Keratinocyte (primary cell): ENCODE data around the gene VAMP1. TPM values are rescaled to one million over a fixed set of nuclear protein-coding genes. Genes with fewer than 3 reads are reported as not detected.
"Not testable (repeated sequence)": the region's sequence is repeated elsewhere in the genome, so short reads cannot be mapped to it uniquely, and the experiment has no call there.

ENCODE experiments used
- DNase-seq: peaks from one replicate; pipeline ENCODE4 v3.0.0-alpha.2; 2011; ENCODE audit warnings: low read depth, missing footprints, low spot score
- FAIRE-seq: peaks from 2 replicates; lab custom pipeline; 2011; peaks lifted over from hg19 to GRCh38; lab: Jason Lieb, UNC
- H2AFZ ChIP-seq: 2 replicates; pipeline ENCODE4 v1.6.0; 2012; ENCODE audit warnings: low read length, control low read depth, inconsistent platforms; ENCODE audit not compliant: control insufficient read depth
- H3K27ac ChIP-seq: 2 replicates; pipeline ENCODE4 v1.5.1; 2011; ENCODE audit warnings: low read length; ENCODE audit not compliant: control insufficient read depth, insufficient read depth
- H3K27me3 ChIP-seq: 3 replicates; pipeline ENCODE4 v1.6.0; 2011; ENCODE audit warnings: low read length; ENCODE audit not compliant: control insufficient read depth, insufficient read depth; ENCODE audit errors: extremely low read depth
- H3K36me3 ChIP-seq, 2 experiments: 2 replicates in 1 of 2; 3 replicates in 1 of 2; pipeline ENCODE4 v1.5.1; 2011; ENCODE audit warnings: low read length in 2 of 2, mild to moderate bottlenecking in 1 of 2; ENCODE audit not compliant: control insufficient read depth in 2 of 2, insufficient read depth in 2 of 2; ENCODE audit errors: extremely low read depth in 1 of 2
- H3K4me1 ChIP-seq: 3 replicates; pipeline ENCODE4 v1.5.1; 2011; ENCODE audit warnings: low read length; ENCODE audit not compliant: control insufficient read depth, insufficient read depth; ENCODE audit errors: extremely low read depth
- H3K4me2 ChIP-seq: 3 replicates; pipeline ENCODE4 v1.6.0; 2011; ENCODE audit warnings: low read depth, low read length; ENCODE audit not compliant: control insufficient read depth, insufficient read depth; ENCODE audit errors: extremely low read depth
- H3K4me3 ChIP-seq, 3 experiments: fragments of 200-600 bp in 1 of 3; sonication (generic) in 1 of 3; 2 replicates in 2 of 3; 3 replicates in 1 of 3; pipeline ENCODE4 v1.5.1; 2011 to 2016; ENCODE audit warnings: low read length in 3 of 3, mild to moderate bottlenecking in 3 of 3, control low read depth in 2 of 3, inconsistent platforms in 1 of 3, low read depth in 1 of 3, mixed read lengths in 1 of 3, mixed run types in 1 of 3, moderate library complexity in 1 of 3; ENCODE audit not compliant: control insufficient read depth in 2 of 3, insufficient read depth in 2 of 3; ENCODE audit errors: extremely low read depth in 1 of 3
- H3K79me2 ChIP-seq: 2 replicates; pipeline ENCODE4 v1.6.0; 2012; ENCODE audit warnings: low read length; ENCODE audit not compliant: control insufficient read depth, insufficient read depth
- H3K9ac ChIP-seq: 3 replicates; pipeline ENCODE4 v1.6.0; 2011; ENCODE audit warnings: low read length; ENCODE audit not compliant: control insufficient read depth, insufficient read depth; ENCODE audit errors: extremely low read depth
- H3K9me1 ChIP-seq: 3 replicates; pipeline ENCODE4 v1.6.0; 2011; ENCODE audit warnings: low read length; ENCODE audit not compliant: control insufficient read depth, insufficient read depth; ENCODE audit errors: extremely low read depth
- H3K9me3 ChIP-seq: 2 replicates; pipeline ENCODE4 v1.5.1; 2012; ENCODE audit warnings: low read depth, low read length; ENCODE audit not compliant: control insufficient read depth
- H4K20me1 ChIP-seq: 3 replicates; pipeline ENCODE4 v1.6.0; 2011; ENCODE audit warnings: low read length; ENCODE audit not compliant: control insufficient read depth, insufficient read depth; ENCODE audit errors: extremely low read depth
- EZH2 ChIP-seq: IDR thresholded peaks from one replicate; pipeline ENCODE4 v1.6.1; 2012; ENCODE audit warnings: inconsistent platforms, mild to moderate bottlenecking, low read length, moderate library complexity
- dilution Hi-C: fragments of 300-500 bp; cut with MboI; formaldehyde crosslinking; loops from one replicate; pipeline ENCODE4 v1.7.0; 2020; ENCODE audit warnings: low sequenced_read_pairs; ENCODE audit not compliant: extremely low pct_ligation_motif_present
- polyA plus RNA-seq, 5 experiments: library from polyadenylated mRNA; depleted of rRNA in 3 of 5; stranded (reverse) in 3 of 5; stranded (forward) in 1 of 5; unstranded in 1 of 5; fragments of >200 nt; gene quantifications; 1 replicate in 1 of 5; 2 replicates in 3 of 5; 3 replicates in 1 of 5; pipeline versions ENCODE4 v1.2.1 to v1.2.3, GENCODE V29; 2011 to 2012; ENCODE audit warnings: missing spikeins in 2 of 5, low read depth in 1 of 5, low replicate concordance in 1 of 5
- TF ChIP-seq, protein P1 (sequence below), 3 experiments: IDR thresholded peaks in 1 of 3; conservative IDR thresholded peaks in 1 of 3; optimal IDR thresholded peaks in 1 of 3; 2 replicates in 2 of 3; 3 replicates in 1 of 3; pipeline versions ENCODE3 to v1.5.1; 2011; ENCODE audit warnings: low read length in 3 of 3, mild to moderate bottlenecking in 3 of 3, moderate library complexity in 2 of 3, control low read depth in 1 of 3, inconsistent platforms in 1 of 3; ENCODE audit not compliant: insufficient read depth in 2 of 3; ENCODE audit errors: extremely low read depth in 1 of 3

Gene VAMP1
- polyA plus RNA-seq, 1 donor (not counting 4 experiments of a cell fraction or from before 2014, with no cell fraction given): 6.7 TPM

- peaks cover 22% of the 10 kb centered on the region for H3K4me1 ChIP-seq
- H3K9ac ChIP-seq: no peak overlapping the region
- DNase-seq (no peak), FAIRE-seq (no peak)
- H3K79me2 ChIP-seq: peaks cover 3% of the 10 kb centered on the region
- H2AFZ ChIP-seq: no peak overlapping the region
- no peaks in the 10 kb centered on the region for H4K20me1 ChIP-seq
- dilution Hi-C loops: no loop called here
- peaks cover 4 to 6% of the 10 kb centered on the region in 2 experiments for H3K36me3 ChIP-seq
- no peak overlapping the region for H3K4me3 ChIP-seq
- no peaks in the 10 kb centered on the region for H3K9me3 ChIP-seq
- H3K27me3 ChIP-seq: no peaks in the 10 kb centered on the region
- no peaks in the 10 kb centered on the region for H3K9me1 ChIP-seq
- TF ChIP-seq, protein P1, sequence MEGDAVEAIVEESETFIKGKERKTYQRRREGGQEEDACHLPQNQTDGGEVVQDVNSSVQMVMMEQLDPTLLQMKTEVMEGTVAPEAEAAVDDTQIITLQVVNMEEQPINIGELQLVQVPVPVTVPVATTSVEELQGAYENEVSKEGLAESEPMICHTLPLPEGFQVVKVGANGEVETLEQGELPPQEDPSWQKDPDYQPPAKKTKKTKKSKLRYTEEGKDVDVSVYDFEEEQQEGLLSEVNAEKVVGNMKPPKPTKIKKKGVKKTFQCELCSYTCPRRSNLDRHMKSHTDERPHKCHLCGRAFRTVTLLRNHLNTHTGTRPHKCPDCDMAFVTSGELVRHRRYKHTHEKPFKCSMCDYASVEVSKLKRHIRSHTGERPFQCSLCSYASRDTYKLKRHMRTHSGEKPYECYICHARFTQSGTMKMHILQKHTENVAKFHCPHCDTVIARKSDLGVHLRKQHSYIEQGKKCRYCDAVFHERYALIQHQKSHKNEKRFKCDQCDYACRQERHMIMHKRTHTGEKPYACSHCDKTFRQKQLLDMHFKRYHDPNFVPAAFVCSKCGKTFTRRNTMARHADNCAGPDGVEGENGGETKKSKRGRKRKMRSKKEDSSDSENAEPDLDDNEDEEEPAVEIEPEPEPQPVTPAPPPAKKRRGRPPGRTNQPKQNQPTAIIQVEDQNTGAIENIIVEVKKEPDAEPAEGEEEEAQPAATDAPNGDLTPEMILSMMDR (optimal IDR thresholded peaks at IDR 0.05 in 1 of 3, IDR thresholded peaks at IDR 0.05 in 1 of 3, conservative IDR thresholded peaks at IDR 0.05 in 1 of 3; ENCODE audit: extremely low read depth in 1 of 3, insufficient read depth in 2 of 3, low read length in 3 of 3): no peak
- no peak for TF ChIP-seq EZH2
- no peak overlapping the region for H3K27ac ChIP-seq
- H3K4me2 ChIP-seq: peak overlapping the region; percentile 91
These were observed 1.4 kb downstream of the VAMP1 start for GRCh38 chr12:6469092-6469491.

GRCh38 chr12:6468283-6468575 lies 2.2 kb downstream of the VAMP1 start:
- peaks cover 3% of the 10 kb centered on the region for H3K79me2 ChIP-seq
- H3K9me3 ChIP-seq: no peaks in the 10 kb centered on the region
- no peak overlapping the region for H2AFZ ChIP-seq
- H4K20me1 ChIP-seq: no peaks in the 10 kb centered on the region
- DNase-seq (no peak), FAIRE-seq (no peak)
- H3K4me1 ChIP-seq: peaks cover 22% of the 10 kb centered on the region
- no peaks in the 10 kb centered on the region for H3K9me1 ChIP-seq
- TF ChIP-seq, protein P1 (optimal IDR thresholded peaks at IDR 0.05 in 1 of 3, IDR thresholded peaks at IDR 0.05 in 1 of 3, conservative IDR thresholded peaks at IDR 0.05 in 1 of 3; ENCODE audit: extremely low read depth in 1 of 3, insufficient read depth in 2 of 3, low read length in 3 of 3): no peak
- TF ChIP-seq EZH2: no peak
- H3K27me3 ChIP-seq: no peaks in the 10 kb centered on the region
- dilution Hi-C loops: no loop called here
- no peak overlapping the region for H3K4me2 ChIP-seq
- no peak overlapping the region for H3K4me3 ChIP-seq
- H3K9ac ChIP-seq: no peak overlapping the region
- H3K36me3 ChIP-seq: peaks cover 6% of the 10 kb centered on the region in 2 experiments
- no peak overlapping the region for H3K27ac ChIP-seq

DNA sequence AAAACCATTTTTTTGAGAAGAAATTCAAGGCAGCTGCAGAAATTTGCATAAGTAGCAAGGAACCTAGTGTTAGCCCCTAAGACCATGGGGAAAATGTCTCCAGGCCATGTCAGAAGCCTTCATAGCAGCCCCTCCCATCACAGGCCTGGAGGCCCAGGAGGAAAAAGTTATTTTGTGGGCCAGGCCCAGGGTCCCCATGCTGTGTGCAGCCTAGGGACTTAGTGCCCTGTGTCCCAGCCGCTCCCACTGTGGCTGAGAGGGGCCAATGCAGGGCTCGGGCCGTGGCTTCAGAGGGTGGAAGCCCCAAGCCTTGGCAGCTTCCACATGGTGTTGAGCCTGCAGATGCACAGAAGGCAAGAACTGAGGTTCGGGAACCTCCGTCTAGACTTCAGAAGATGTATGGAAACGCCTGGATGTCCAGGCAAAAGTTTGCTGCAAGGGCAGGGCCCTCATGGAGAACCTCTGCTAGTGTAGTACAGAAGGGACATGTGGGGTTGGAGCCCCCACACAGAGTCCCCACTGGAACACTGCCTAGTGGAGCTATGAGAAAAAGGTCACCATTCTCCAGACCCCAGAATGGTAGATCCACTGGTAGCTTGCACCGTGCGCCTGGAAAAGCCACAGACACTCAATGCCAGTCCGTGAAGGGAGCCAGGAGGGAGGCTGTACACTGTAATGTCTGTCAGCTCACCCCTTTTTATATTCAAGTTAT lies 2.8 kb downstream of the VAMP1 start:
- not testable (repeated sequence) for H3K4me2 ChIP-seq, H3K4me3 ChIP-seq

GRCh38 chr12:6466751-6467150 lies 3.7 kb downstream of the VAMP1 start:
- H3K27me3 ChIP-seq, H3K79me2 ChIP-seq, FAIRE-seq, DNase-seq, H3K9me3 ChIP-seq, H2AFZ ChIP-seq, H3K4me2 ChIP-seq, H4K20me1 ChIP-seq, H3K27ac ChIP-seq, dilution Hi-C loops, H3K9me1 ChIP-seq, H3K4me3 ChIP-seq, H3K9ac ChIP-seq: not testable (repeated sequence)
- peaks cover 8 to 10% of the 10 kb centered on the region in 2 experiments for H3K36me3 ChIP-seq
- peaks cover 21% of the 10 kb centered on the region for H3K4me1 ChIP-seq

More for the DNA sequence above, 2.8 kb downstream of the VAMP1 start:
- H4K20me1 ChIP-seq, H3K27me3 ChIP-seq, H3K9me1 ChIP-seq, H3K36me3 ChIP-seq, dilution Hi-C loops, H3K9ac ChIP-seq, FAIRE-seq, H2AFZ ChIP-seq, H3K9me3 ChIP-seq, DNase-seq, H3K27ac ChIP-seq, H3K79me2 ChIP-seq: not testable (repeated sequence)
- H3K4me1 ChIP-seq: peaks cover 22% of the 10 kb centered on the region
